DMS153 treated with DMSO at 0.1 percent for 48 hours (cell line): ENCODE data around the gene NDUFA13.

Experiments used
- DNase-seq: peaks from one replicate; lab custom pipeline; 2025; ENCODE audit not compliant: unreplicated experiment; lab: John Stamatoyannopoulos, UW

NDUFA13 gene

DNA sequence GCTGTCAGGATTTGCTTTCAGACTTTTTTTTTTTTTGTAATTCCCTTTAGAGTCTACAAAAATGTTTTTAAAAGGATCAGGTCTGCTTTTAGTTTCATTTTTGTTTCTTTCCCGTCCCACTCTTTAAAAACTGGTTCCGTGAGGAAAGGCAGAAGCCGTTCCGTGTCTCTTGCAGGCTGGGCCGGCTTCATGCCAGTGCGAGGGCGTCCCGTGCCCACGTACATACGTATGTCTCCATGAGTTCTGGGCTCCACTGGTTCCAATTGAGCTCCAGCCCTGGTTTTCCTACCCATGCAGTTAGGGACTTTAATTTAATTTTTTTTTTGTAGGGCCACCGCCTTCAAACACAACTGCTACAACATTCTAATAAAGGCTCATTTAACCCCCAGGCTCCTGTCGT lies 9.4 kb upstream of the NDUFA13 start:
- DNase-seq = no peak

DNA sequence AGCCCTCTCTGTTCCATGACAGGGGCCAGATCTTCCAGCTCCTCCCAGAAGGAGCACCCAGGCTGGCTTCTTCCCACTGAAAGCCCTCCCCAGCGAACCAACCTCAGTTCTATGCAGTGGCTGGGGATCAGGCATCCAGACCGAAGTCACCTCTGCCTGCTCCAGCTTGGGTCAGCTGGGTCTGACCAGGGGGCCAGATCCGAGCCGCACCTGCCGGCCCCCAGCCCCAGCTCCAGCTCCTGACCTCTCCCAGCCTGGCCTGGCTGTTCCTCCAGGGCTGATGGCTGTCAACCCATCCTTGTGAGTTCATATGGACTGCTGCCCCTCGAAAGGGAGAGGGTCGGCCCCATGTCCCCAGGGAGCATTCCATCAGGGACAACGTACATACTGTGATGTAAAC lies 8.7 kb upstream of the NDUFA13 start:
- no peak for DNase-seq

DNA sequence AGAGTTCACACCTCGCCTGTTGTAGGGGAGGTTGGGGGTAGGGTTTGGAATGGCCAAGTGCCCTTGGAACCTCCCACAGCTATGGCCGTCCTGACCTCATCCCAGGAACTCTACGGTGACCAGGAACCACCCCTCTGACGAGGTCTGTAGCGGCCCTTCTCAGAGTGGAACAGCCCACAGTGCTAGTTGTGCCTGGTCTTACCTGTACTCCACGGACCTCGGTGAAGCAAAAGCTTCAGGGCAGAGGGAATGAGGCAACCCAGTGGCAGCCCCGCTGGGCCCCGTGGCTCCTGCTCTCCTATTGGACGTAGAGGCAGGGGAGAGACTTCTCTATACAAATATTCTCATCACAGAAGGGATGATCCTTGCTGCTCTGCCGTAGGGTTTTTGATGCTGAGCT lies 7.8 kb upstream of the NDUFA13 start:
- no peak for DNase-seq

DNA sequence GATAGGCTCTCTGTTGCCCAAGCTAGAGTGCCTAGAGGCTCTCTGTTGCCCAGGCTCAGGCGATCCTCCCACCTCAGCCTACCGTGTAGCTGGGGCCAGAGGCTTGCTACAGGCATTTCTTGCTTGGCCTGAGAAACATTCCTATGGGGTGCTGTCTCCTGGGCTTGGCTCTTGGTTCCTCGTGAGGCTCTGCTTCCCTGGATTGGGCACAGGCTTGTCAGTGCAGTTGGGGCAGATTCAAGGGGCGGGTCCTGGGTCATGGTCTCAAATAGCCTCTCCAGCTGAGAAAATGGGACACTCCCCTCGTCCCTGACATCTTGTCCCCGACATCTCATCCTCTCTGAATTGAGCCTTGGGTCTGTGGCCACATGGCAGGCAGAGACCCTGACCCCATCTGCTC lies 5.6 kb upstream of the NDUFA13 start:
- DNase-seq = no peak

DNA sequence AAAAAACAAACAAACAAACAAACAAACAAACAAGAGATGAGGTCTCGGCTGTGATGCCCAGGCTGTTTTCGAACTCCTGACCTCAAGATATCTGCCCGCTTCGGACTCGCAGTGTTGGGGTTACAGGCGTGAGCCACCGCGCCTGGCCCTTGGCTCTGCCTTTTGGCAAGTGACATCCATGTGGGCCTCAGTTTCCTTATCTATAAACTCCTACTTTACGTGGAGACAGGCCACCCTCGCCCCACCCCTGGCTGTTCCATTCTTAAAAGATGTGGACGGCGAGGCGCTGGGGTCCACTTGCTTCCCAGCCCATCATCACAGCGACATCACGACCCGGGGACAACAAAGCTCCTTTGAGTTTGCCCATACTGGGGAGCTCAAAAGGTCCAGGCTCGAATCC lies 2.3 kb upstream of the NDUFA13 start:
- DNase-seq = no peak

- no peak for DNase-seq
Measured at GRCh38 chr19:19514215-19514657, 1.8 kb upstream of the NDUFA13 start.

DNA sequence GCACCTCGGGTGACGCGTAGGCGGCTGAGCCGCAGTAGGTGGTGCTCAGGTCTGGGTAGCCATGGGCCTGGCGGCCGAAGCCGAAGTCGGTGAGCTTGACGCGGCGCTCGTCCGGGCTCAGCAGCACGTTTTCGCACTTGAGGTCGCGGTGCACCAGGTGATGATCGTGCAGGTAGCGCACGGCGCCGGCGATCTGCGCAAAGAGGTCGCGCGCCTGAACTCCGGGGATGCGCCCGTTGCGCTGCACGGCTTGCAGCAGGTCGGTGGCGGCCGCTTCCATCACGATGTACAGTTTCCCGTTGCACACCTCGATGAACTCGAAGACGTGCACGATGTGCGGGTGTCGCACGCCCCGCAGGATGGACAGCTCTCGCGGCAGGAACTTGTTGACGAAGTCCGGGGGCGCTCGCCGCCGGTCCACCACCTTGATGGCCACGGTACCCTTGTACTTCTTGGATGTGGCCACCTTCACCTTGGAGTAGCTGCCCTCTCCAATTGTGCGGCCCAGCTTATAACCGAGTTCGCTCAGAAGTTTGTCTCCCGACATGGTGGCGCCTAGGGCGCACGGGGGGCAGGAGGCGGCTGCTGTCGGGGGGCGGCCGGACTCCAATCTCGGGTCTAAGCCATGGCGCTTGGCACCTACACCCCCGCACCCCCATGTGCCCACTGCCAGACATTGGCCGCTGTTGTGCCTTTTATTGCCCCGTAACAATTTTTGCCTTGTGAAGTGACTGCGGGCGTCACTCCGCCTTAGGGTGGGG lies 964 bp upstream of the NDUFA13 start, which contains the start of gene TSSK6:
Gene TSSK6, minus strand, starts transcription at position 668 of the 761 bp plus-strand sequence. Its CDS starts 121 bp downstream, at position 547.
- DNase-seq = no peak

- no peak for DNase-seq
Measured at GRCh38 chr19:19517235-19517619, 1.2 kb downstream of the NDUFA13 start.

GRCh38 chr19:19520989-19521388 lies 5.0 kb downstream of the NDUFA13 start:
- DNase-seq = no peak

GRCh38 chr19:19523177-19523576 lies 7.2 kb downstream of the NDUFA13 start:
- DNase-seq = no peak

DNA sequence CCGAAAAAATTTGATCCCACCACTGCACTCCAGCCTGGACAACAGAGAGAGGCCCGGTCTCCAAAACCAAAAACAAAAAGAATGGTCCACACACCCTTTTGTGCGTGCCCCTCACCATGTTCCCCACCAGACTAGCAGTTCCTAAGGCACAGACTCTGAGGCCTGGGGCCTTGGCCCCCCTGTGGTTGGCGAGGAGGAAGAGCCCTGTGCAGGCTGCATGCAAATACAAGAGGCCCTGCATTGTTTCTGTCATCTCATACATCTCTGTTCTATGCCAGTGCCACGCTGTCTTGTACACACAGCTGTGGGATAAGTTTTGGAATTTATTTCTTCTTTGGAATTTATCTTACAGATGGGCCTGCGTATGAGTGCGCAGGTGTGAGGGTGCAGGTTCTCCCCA lies 8.0 kb downstream of the NDUFA13 start:
- no peak for DNase-seq

DNA sequence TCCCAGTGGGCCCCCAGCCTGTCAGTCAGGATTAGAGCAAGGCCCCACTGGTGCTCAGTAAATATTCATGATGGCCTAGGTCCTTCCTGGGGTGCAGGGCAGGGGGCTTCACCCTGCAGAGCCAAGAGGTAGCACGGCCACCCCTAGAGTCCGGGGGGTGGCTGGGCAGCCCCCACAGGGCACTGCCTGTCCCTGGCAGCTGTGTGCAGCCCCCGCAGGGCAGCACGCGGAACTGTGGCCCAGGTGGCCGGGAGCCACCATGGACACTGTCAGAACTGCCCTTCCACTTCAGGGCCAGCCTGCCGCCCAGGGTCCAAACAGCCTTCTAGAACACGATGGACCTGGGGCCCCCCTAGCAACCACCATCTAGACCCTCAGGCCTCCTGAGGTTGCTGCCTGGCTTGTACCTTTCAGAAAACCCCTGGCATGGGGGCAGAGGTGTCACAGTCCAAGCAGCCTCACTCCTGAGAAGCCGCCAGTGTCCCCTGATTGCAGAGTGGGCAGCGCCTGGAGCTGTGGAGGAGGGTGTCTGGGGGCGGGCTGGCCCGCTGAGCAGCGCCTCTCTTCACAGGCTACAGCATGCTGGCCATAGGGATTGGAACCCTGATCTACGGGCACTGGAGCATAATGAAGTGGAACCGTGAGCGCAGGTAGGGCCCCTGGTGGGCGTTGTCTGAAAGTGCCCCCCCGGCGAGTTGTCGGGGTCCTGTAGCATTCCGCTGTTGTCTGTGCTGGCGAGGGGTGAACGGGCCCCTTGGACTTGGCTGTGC lies 9.8 kb downstream of the NDUFA13 start:
- DNase-seq = no peak

DNA sequence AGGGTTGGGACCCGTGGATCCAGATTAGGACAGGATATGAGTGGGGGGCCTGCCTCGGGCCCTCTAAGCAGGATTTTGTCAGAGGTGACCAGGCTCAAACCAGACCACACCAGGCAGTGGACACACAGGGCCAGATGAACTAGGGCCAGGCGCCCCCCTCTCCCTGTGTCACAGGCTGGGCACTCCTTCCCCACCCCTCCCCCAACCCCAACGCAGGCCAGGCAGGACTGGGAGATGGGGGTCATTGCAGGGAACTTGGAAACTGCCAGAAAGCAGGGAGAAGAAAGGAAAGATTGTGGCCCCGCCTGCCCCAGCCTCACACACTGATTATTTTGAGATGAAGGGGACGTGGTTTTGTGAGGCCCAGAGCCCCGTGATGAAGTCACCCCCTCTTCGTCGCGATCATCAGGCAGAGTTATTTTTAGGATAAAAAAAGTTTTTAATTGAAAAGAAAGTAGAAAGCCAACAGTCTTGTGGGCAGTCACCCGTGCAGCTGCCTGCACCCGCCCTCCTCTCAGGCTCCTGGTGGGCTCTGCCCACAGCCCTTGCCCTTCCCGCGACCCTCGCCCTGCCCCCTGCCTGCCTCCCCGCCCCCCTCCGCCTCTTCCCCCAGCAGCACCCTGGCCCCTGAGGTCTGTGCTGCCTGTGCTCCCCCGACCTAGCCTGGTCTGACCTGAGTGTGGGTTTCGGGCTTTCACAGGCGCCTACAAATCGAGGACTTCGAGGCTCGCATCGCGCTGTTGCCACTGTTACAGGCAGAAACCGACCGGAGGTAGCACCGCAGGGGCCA lies 10.8 kb downstream of the NDUFA13 start:
- DNase-seq = no peak

DNA sequence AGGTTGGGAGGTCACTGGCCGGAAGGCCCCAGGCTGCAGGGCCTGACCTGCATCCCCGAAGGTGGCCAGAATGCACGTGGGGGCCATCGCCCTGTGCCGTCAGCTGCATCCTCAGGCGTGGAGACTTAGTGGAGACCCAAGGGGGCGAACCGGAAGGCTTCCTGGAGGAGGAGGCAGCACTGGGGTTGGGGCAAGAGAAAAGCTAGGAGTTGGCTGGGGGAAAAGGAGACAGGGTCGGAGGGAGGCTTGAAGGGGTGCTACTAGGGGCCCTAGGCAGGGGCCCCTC lies 11.3 kb downstream of the NDUFA13 start:
- no peak for DNase-seq

GRCh38 chr19:19527674-19528625 lies 11.9 kb downstream of the NDUFA13 start:
- DNase-seq = no peak

- no peak for DNase-seq
Measured at GRCh38 chr19:19528721-19529490, 12.9 kb downstream of the NDUFA13 start, which contains the start of gene YJEFN3. YJEFN3 (plus strand) TSS chr19:19528911; CDS start chr19:19528933, 22 bp downstream.

GRCh38 chr19:19529783-19530422 lies 13.9 kb downstream of the NDUFA13 start:
- no peak for DNase-seq

- no peak for DNase-seq
Measured at GRCh38 chr19:19530423-19530804, 14.4 kb downstream of the NDUFA13 start.

GRCh38 chr19:19530889-19531288 lies 14.9 kb downstream of the NDUFA13 start:
- no peak for DNase-seq
